ACC112 (cell line): ENCODE measurements around the gene MPC2.
A peak's percentile ranks its signal among the peaks of the same experiment; 100 is the strongest.

ENCODE experiments used
- H2AFZ ChIP-seq: fragments of 200-600 bp; sonication (generic); one replicate; pipeline ENCODE4 v1.6.0; 2017; ENCODE audit warnings: antibody characterized with exemption, low read length; ENCODE audit not compliant: unreplicated experiment
- H3K27ac ChIP-seq: fragments of 200-600 bp; sonication (generic); 2 replicates; pipeline ENCODE4 v1.5.1; 2014; ENCODE audit warnings: low read depth, mild to moderate bottlenecking, antibody characterized with exemption, low read length, moderate library complexity
- H3K27me3 ChIP-seq: fragments of 200-600 bp; sonication (generic); 2 replicates; pipeline ENCODE4 v1.6.1; 2014; ENCODE audit warnings: mild to moderate bottlenecking, antibody characterized with exemption, low read length, moderate library complexity, mixed read lengths; ENCODE audit not compliant: insufficient read depth
- H3K36me3 ChIP-seq: fragments of 200-600 bp; sonication (generic); 2 replicates; pipeline ENCODE4 v1.6.1; 2016; ENCODE audit warnings: mild to moderate bottlenecking, antibody characterized with exemption, low read length, moderate library complexity, mixed read lengths; ENCODE audit not compliant: insufficient read depth
- H3K4me1 ChIP-seq: fragments of 200-600 bp; sonication (generic); one replicate; pipeline ENCODE4 v1.6.1; 2016; ENCODE audit warnings: low read length, mixed read lengths; ENCODE audit not compliant: insufficient read depth, unreplicated experiment, control insufficient read depth
- H3K4me3 ChIP-seq: fragments of 200-600 bp; sonication (generic); 2 replicates; pipeline ENCODE4 v1.5.1; 2014; ENCODE audit warnings: mild to moderate bottlenecking, low read depth, low read length
- H3K79me2 ChIP-seq: fragments of 200-600 bp; sonication (generic); one replicate; pipeline ENCODE4 v1.6.0; 2016; ENCODE audit warnings: low read length; ENCODE audit not compliant: control insufficient read depth, unreplicated experiment, insufficient read depth

The MPC2 gene

GRCh38 chr1:167957710-167958109, 20.8 kb upstream of the MPC2 start:
- Histone ChIP-seq H3K4me1 (peaks cover 15% of the 10 kb centered on the region), H3K36me3 (peaks cover 15% of the 10 kb centered on the region), H3K79me2 (peaks cover 52% of the 10 kb centered on the region), H3K4me3 (no peak overlapping the region), H2AFZ (no peak overlapping the region), H3K27ac (no peak overlapping the region), H3K27me3 (no peaks in the 10 kb centered on the region)

GRCh38 chr1:167955915-167956314, 19.0 kb upstream of the MPC2 start:
- peaks cover 44% of the 10 kb centered on the region for H3K79me2 ChIP-seq
- no peak overlapping the region for H3K27ac ChIP-seq
- H3K4me1 ChIP-seq: peaks cover 17% of the 10 kb centered on the region
- no peaks in the 10 kb centered on the region for H3K27me3 ChIP-seq
- H3K4me3 ChIP-seq: no peak overlapping the region
- H2AFZ ChIP-seq: no peak overlapping the region
- H3K36me3 ChIP-seq: peaks cover 19% of the 10 kb centered on the region

GRCh38 chr1:167950569-167950968, 13.7 kb upstream of the MPC2 start:
- H3K4me3 ChIP-seq: no peak overlapping the region
- no peak overlapping the region for H2AFZ ChIP-seq
- peaks cover 55% of the 10 kb centered on the region for H3K79me2 ChIP-seq
- peaks cover 15% of the 10 kb centered on the region for H3K4me1 ChIP-seq
- no peak overlapping the region for H3K27ac ChIP-seq
- peaks cover 24% of the 10 kb centered on the region for H3K36me3 ChIP-seq
- H3K27me3 ChIP-seq: no peaks in the 10 kb centered on the region

- no peak overlapping the region for H3K4me3 ChIP-seq
- no peak overlapping the region for H2AFZ ChIP-seq
- H3K4me1 ChIP-seq: peaks cover 15% of the 10 kb centered on the region
- H3K27ac ChIP-seq: no peak overlapping the region
- no peaks in the 10 kb centered on the region for H3K27me3 ChIP-seq
- H3K36me3 ChIP-seq: peaks cover 16% of the 10 kb centered on the region
- H3K79me2 ChIP-seq: peaks cover 56% of the 10 kb centered on the region
Observed at GRCh38 chr1:167949785-167950184, 12.9 kb upstream of the MPC2 start.

- Histone ChIP-seq H3K4me1 (peaks cover 15% of the 10 kb centered on the region), H3K27ac (no peak overlapping the region), H3K4me3 (no peak overlapping the region), H2AFZ (no peak overlapping the region), H3K27me3 (no peaks in the 10 kb centered on the region), H3K36me3 (peaks cover 16% of the 10 kb centered on the region), H3K79me2 (peaks cover 75% of the 10 kb centered on the region)
Observed at GRCh38 chr1:167947733-167948132, 10.9 kb upstream of the MPC2 start.

- Histone ChIP-seq H3K27ac (no peak overlapping the region), H3K27me3 (no peaks in the 10 kb centered on the region), H3K4me1 (peaks cover 5% of the 10 kb centered on the region), H2AFZ (no peak overlapping the region), H3K4me3 (no peak overlapping the region), H3K36me3 (peaks cover 8% of the 10 kb centered on the region), H3K79me2 (peaks cover 92% of the 10 kb centered on the region)
Observed at GRCh38 chr1:167943541-167943940, 6.7 kb upstream of the MPC2 start.

GRCh38 chr1:167940264-167940663, 3.4 kb upstream of the MPC2 start:
- Histone ChIP-seq H3K27ac (no peak overlapping the region), H3K79me2 (peaks cover 80% of the 10 kb centered on the region), H3K4me3 (no peak overlapping the region), H3K27me3 (no peaks in the 10 kb centered on the region), H3K4me1 (peaks cover 5% of the 10 kb centered on the region), H3K36me3 (peaks cover 8% of the 10 kb centered on the region), H2AFZ (no peak overlapping the region)

GRCh38 chr1:167938080-167938636, 1.3 kb upstream of the MPC2 start:
- H3K4me1 ChIP-seq: peaks cover 14% of the 10 kb centered on the region
- H3K27me3 ChIP-seq: no peaks in the 10 kb centered on the region
- H3K27ac ChIP-seq: peak overlapping the region; percentile 89; the same call in 1 of the 2 replicates
- H3K79me2 ChIP-seq: peaks cover 78% of the 10 kb centered on the region
- peak overlapping the region; percentile 68 for H2AFZ ChIP-seq
- peaks cover 4% of the 10 kb centered on the region; the same call in 1 of the 2 replicates for H3K36me3 ChIP-seq
- peak overlapping the region; percentile 85 for H3K4me3 ChIP-seq

- Histone ChIP-seq H3K36me3 (peaks cover 3% of the 10 kb centered on the region; the same call in 1 of the 2 replicates), H3K27me3 (no peaks in the 10 kb centered on the region), H3K4me1 (peaks cover 14% of the 10 kb centered on the region), H3K79me2 (peaks cover 78% of the 10 kb centered on the region), H3K27ac (peak overlapping the region; percentile 89), H3K4me3 (peak overlapping the region; percentile 85), H2AFZ (peak overlapping the region; percentile 68)
Observed at GRCh38 chr1:167937709-167938010, 788 bp upstream of the MPC2 start.

GRCh38 chr1:167936068-167936929, 573 bp downstream of the MPC2 start, which contains the start of gene DCAF6:
Gene DCAF6, plus strand, starts transcription at chr1:167936683. Its CDS starts 229 bp downstream, at chr1:167936912.
- Histone ChIP-seq H3K27me3 (no peaks in the 10 kb centered on the region), H3K36me3 (no peaks in the 10 kb centered on the region), H2AFZ (peak within 1 kb of the TSS; percentile 74), H3K4me3 (peak within 1 kb of the TSS; percentile 85), H3K79me2 (peaks cover 67% of the 10 kb centered on the region), H3K27ac (peak within 1 kb of the TSS; percentile 89), H3K4me1 (peaks cover 14% of the 10 kb centered on the region)
